ENCODE data around the gene ENOX1. TPM values are rescaled to one million over a fixed set of nuclear protein-coding genes. Genes with fewer than 3 reads are reported as not detected.

ENOX1 gene
- total RNA-seq, 2 donors from 2014 or later: 0.33 TPM; not detected in 1

DNA sequence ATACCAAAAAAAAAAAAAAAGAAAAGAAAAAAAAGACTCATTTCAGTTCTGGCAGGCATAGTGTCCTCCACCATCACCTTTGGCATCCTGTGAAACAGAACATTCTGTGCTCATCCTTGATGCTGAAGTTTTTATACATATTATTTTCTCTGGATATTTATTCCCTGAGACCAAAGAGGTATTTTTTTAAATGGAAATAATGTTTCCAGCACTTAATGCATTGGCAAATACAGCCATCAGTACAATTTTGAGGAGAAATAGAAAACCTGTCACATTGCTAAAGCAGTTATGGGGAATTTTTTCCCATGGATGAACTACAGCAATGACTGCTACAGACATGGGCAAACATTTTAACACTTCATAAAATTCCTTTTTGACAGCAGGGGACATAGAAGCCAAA lies 451.0 kb downstream of the ENOX1 start:
- no peak for TF ChIP-seq CTCF (conservative IDR thresholded peaks at IDR 0.05)
- H3K9me3 ChIP-seq (ENCODE audit: control insufficient read depth, low read length): no peaks in the 10 kb centered on the region
- H3K27ac Mint-ChIP-seq: no peak overlapping the region
- H3K36me3 Mint-ChIP-seq (ENCODE audit: low read depth): no peaks in the 10 kb centered on the region
- no peaks in the 10 kb centered on the region for H3K27me3 ChIP-seq (ENCODE audit: control insufficient read depth, insufficient read depth, low read length, poor library complexity, severe bottlenecking)
- no peaks in the 10 kb centered on the region for H3K36me3 ChIP-seq (ENCODE audit: control insufficient read depth, insufficient read depth, low read length)
- H3K27ac ChIP-seq (ENCODE audit: low read depth, low read length): no peak overlapping the region
- H3K9ac ChIP-seq (ENCODE audit: extremely low read depth, low read length, poor library complexity, severe bottlenecking): no peak overlapping the region
- H3K27me3 Mint-ChIP-seq (ENCODE audit: insufficient read depth): no peaks in the 10 kb centered on the region
- H3K4me3 Mint-ChIP-seq: no peak overlapping the region
- no peaks in the 10 kb centered on the region for H3K4me1 ChIP-seq (ENCODE audit: control insufficient read depth, insufficient read depth, low read length)
- H3K4me1 Mint-ChIP-seq: peaks cover 6% of the 10 kb centered on the region
- no peaks in the 10 kb centered on the region for H3K9me3 Mint-ChIP-seq
- DNase-seq: no peak
- H3K4me3 ChIP-seq (ENCODE audit: low read length): no peak overlapping the region

- WGBS, 2 experiments (ENCODE audit: insufficient coverage in 1 of 2, insufficient read length in 1 of 2): 96 to 100% methylated on average over 1 to 3 of the region's 3 CpGs
- DNase-seq: no peak
Measured at GRCh38 chr13:43333176-43333575, 453.6 kb downstream of the ENOX1 start.

GRCh38 chr13:43331672-43332071 lies 455.1 kb downstream of the ENOX1 start:
- DNase-seq: no peak
- H3K9ac ChIP-seq (ENCODE audit: extremely low read depth, low read length, poor library complexity, severe bottlenecking): no peak overlapping the region
- 93 to 94% methylated on average over 5 to 6 of the region's 6 CpGs for WGBS, 2 experiments (ENCODE audit: insufficient coverage in 1 of 2, insufficient read length in 1 of 2)
- no peaks in the 10 kb centered on the region for H3K27me3 ChIP-seq (ENCODE audit: control insufficient read depth, insufficient read depth, low read length, poor library complexity, severe bottlenecking)
- no peak overlapping the region for H3K4me3 Mint-ChIP-seq
- no peak for TF ChIP-seq CTCF (conservative IDR thresholded peaks at IDR 0.05)
- no peaks in the 10 kb centered on the region for H3K9me3 ChIP-seq (ENCODE audit: control insufficient read depth, low read length)
- H3K4me3 ChIP-seq (ENCODE audit: low read length): no peak overlapping the region
- no peaks in the 10 kb centered on the region for H3K36me3 ChIP-seq (ENCODE audit: control insufficient read depth, insufficient read depth, low read length)
- H3K36me3 Mint-ChIP-seq (ENCODE audit: low read depth): no peaks in the 10 kb centered on the region
- H3K9me3 Mint-ChIP-seq: no peaks in the 10 kb centered on the region
- H3K4me1 Mint-ChIP-seq: peaks cover 10% of the 10 kb centered on the region
- H3K27ac Mint-ChIP-seq: no peak overlapping the region
- H3K4me1 ChIP-seq (ENCODE audit: control insufficient read depth, insufficient read depth, low read length): no peaks in the 10 kb centered on the region
- H3K27ac ChIP-seq (ENCODE audit: low read depth, low read length): no peak overlapping the region
- H3K27me3 Mint-ChIP-seq (ENCODE audit: insufficient read depth): no peaks in the 10 kb centered on the region

More at GRCh38 chr13:43333176-43333575, 453.6 kb downstream of the ENOX1 start:
- no peak for TF ChIP-seq CTCF (conservative IDR thresholded peaks at IDR 0.05)
- Histone ChIP-seq H3K4me1 (ENCODE audit: control insufficient read depth, insufficient read depth, low read length) (no peaks in the 10 kb centered on the region), H3K27me3 (ENCODE audit: control insufficient read depth, insufficient read depth, low read length, poor library complexity, severe bottlenecking) (no peaks in the 10 kb centered on the region), H3K9ac (ENCODE audit: extremely low read depth, low read length, poor library complexity, severe bottlenecking) (no peak overlapping the region), H3K4me3 (ENCODE audit: low read length) (no peak overlapping the region), H3K36me3 (ENCODE audit: control insufficient read depth, insufficient read depth, low read length) (no peaks in the 10 kb centered on the region), H3K9me3 (ENCODE audit: control insufficient read depth, low read length) (no peaks in the 10 kb centered on the region), H3K27ac (ENCODE audit: low read depth, low read length) (no peak overlapping the region)
- no peaks in the 10 kb centered on the region for H3K27me3 Mint-ChIP-seq (ENCODE audit: insufficient read depth)
- H3K4me1 Mint-ChIP-seq: peaks cover 10% of the 10 kb centered on the region
- H3K36me3 Mint-ChIP-seq (ENCODE audit: low read depth): no peaks in the 10 kb centered on the region
- no peak overlapping the region for H3K27ac Mint-ChIP-seq
- no peak overlapping the region for H3K4me3 Mint-ChIP-seq
- no peaks in the 10 kb centered on the region for H3K9me3 Mint-ChIP-seq

All from endodermal cell (in vitro differentiated cells).